GM18519 (cell line): Measurements from ENCODE around the gene AKAP8L.
"Not testable (repeated sequence)": the region's sequence is repeated elsewhere in the genome, so short reads cannot be mapped to it uniquely, and the experiment has no call there.

Experiments
- ATAC-seq: cut with Tn5 transposase; IDR thresholded peaks from one replicate; pipeline ENCODE4 v1.9.1; 2021; ENCODE audit warnings: mild to moderate bottlenecking, moderate library complexity; ENCODE audit not compliant: unreplicated experiment, low FRiP score

AKAP8L gene

GRCh38 chr19:15365264-15365663 is 53.5 kb downstream of the AKAP8L start:
- no peak for ATAC-seq

GRCh38 chr19:15363791-15364190 is 55.0 kb downstream of the AKAP8L start:
- ATAC-seq, result not testable (repeated sequence)

- ATAC-seq, result not testable (repeated sequence)
These were observed 55.7 kb downstream of the AKAP8L start for GRCh38 chr19:15363048-15363447.

- not testable (repeated sequence) for ATAC-seq
These were observed 58.8 kb downstream of the AKAP8L start for GRCh38 chr19:15360015-15360414.

GRCh38 chr19:15358918-15359317 is 59.9 kb downstream of the AKAP8L start:
- ATAC-seq, result no peak

GRCh38 chr19:15357906-15358305 is 60.9 kb downstream of the AKAP8L start:
- no peak for ATAC-seq

GRCh38 chr19:15354566-15355296 is 64.1 kb downstream of the AKAP8L start:
- no peak for ATAC-seq

GRCh38 chr19:15353908-15354307 is 64.9 kb downstream of the AKAP8L start:
- no peak for ATAC-seq

GRCh38 chr19:15352535-15352934 is 66.3 kb downstream of the AKAP8L start:
- not testable (repeated sequence) for ATAC-seq

- ATAC-seq, result not testable (repeated sequence)
These were observed 77.5 kb downstream of the AKAP8L start for GRCh38 chr19:15341328-15341727.

- ATAC-seq, result no peak
These were observed 78.7 kb downstream of the AKAP8L start for GRCh38 chr19:15340086-15340485.

GRCh38 chr19:15337202-15337601 is 81.6 kb downstream of the AKAP8L start:
- ATAC-seq, result no peak

GRCh38 chr19:15335992-15336391 is 82.8 kb downstream of the AKAP8L start:
- ATAC-seq, result not testable (repeated sequence)

- ATAC-seq, result peak; percentile 34
These were observed 86.3 kb downstream of the AKAP8L start, which contains the start of gene BRD4 for GRCh38 chr19:15332311-15332996. Gene BRD4, minus strand, starts transcription at chr19:15332539. Its CDS starts 59,440 bp downstream, at chr19:15273099.

- peak; percentile 23 for ATAC-seq
These were observed 87.1 kb downstream of the AKAP8L start for GRCh38 chr19:15331419-15332310.

GRCh38 chr19:15330801-15331418 is 87.9 kb downstream of the AKAP8L start:
- ATAC-seq, result no peak
